HG02642 (cell line): ENCODE measurements around the gene LMNA.
"Not testable (repeated sequence)": the region's sequence is repeated elsewhere in the genome, so short reads cannot be mapped to it uniquely, and the experiment has no call there.

Source experiments
- ATAC-seq: cut with Tn5 transposase; IDR thresholded peaks from one replicate; pipeline ENCODE4 v1.9.1; 2021; ENCODE audit warnings: mild to moderate bottlenecking; ENCODE audit not compliant: unreplicated experiment, poor library complexity

LMNA gene

GRCh38 chr1:156103521-156103947 lies 11.0 kb upstream of the LMNA start:
- no peak for ATAC-seq

- ATAC-seq: no peak
Observed at GRCh38 chr1:156104065-156104810, 10.3 kb upstream of the LMNA start.

- no peak for ATAC-seq
Observed at GRCh38 chr1:156104861-156105832, 9.4 kb upstream of the LMNA start.

GRCh38 chr1:156106624-156107488 lies 7.7 kb upstream of the LMNA start:
- ATAC-seq: no peak

- no peak for ATAC-seq
Observed at GRCh38 chr1:156108057-156108456, 6.5 kb upstream of the LMNA start.

GRCh38 chr1:156108664-156109241 lies 5.8 kb upstream of the LMNA start:
- ATAC-seq: no peak

- ATAC-seq: no peak
Observed at GRCh38 chr1:156110252-156110651, 4.3 kb upstream of the LMNA start.

- no peak for ATAC-seq
Observed at GRCh38 chr1:156111355-156111962, 3.1 kb upstream of the LMNA start.

- ATAC-seq: no peak
Observed at GRCh38 chr1:156112276-156113137, 2.0 kb upstream of the LMNA start.

- no peak for ATAC-seq
Observed at GRCh38 chr1:156113282-156113950, 1.1 kb upstream of the LMNA start.

GRCh38 chr1:156114919-156115513 lies 505 bp downstream of the LMNA start:
- peak; percentile 25 for ATAC-seq

GRCh38 chr1:156115514-156116374 lies 1.2 kb downstream of the LMNA start:
- no peak for ATAC-seq

- ATAC-seq: not testable (repeated sequence)
Observed at GRCh38 chr1:156116731-156117130, 2.2 kb downstream of the LMNA start.

- no peak for ATAC-seq
Observed at GRCh38 chr1:156117414-156118176, 3.1 kb downstream of the LMNA start.

GRCh38 chr1:156118177-156118868 lies 3.8 kb downstream of the LMNA start:
- no peak for ATAC-seq
